ENCODE measurements around the gene CHIC1. TPM values are rescaled to one million over a fixed set of nuclear protein-coding genes. Genes with fewer than 3 reads are reported as not detected.
"Not testable (repeated sequence)": the region's sequence is repeated elsewhere in the genome, so short reads cannot be mapped to it uniquely, and the experiment has no call there.

CHIC1 gene
- total RNA-seq, 5 donors from 2014 or later (not counting 1 experiment from before 2014, with no cell fraction given), result 9.7 to 14.9 (median 12.7) TPM

DNA sequence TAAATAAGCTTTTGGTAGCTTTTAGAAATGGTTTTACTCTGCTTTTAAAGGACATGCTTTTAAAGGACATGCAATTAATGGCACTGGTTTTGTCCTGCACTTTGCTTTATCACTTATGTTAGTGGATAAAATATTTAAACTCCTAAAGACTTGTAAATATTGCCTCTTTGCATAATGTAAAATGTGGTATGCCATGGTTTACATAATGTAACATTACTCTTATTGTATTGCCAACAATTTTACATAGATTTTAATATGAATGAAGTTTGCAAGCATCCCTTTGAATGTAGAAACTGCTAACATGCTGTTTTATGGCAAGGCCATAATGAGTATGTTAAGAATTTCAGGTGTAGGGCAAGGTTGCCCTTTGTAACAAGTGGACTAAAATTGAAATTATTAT lies 118.4 kb downstream of the CHIC1 start:
- no peaks in the 10 kb centered on the region for H3K9me3 ChIP-seq
- peaks cover 0 to 2% of the 10 kb centered on the region in 2 donors for H3K36me3 ChIP-seq (ENCODE audit: control insufficient read depth in 2 of 2, extremely low read depth in 1 of 2, insufficient read depth in 1 of 2, low read length in 1 of 2)
- ATAC-seq (replicated peaks in 1 of 4) (no peak), DNase-seq (no peak)
- no peaks in the 10 kb centered on the region for H3K4me1 ChIP-seq (ENCODE audit: control insufficient read depth in 1 of 2, extremely low read depth in 1 of 2, insufficient read depth in 2 of 2, low read length in 2 of 2)
- no peak overlapping the region for H3K27ac ChIP-seq (ENCODE audit: low read length)
- H3K4me3 ChIP-seq (ENCODE audit: control insufficient read depth in 1 of 2, extremely low read depth in 1 of 2, low read length in 1 of 2), result no peak overlapping the region
- ChIA-PET CTCF (no interaction called here), POLR2A (no interaction called here)
- Mint-ChIP-seq H3K36me3 (peaks cover 31% of the 10 kb centered on the region), H3K4me3 (no peak overlapping the region), H3K27me3 (peaks cover 0 to 11% of the 10 kb centered on the region in 2 donors), H3K9me3 (peaks cover 0 to 3% (median 0%) of the 10 kb centered on the region in 3 donors), H3K4me1 (no peaks in the 10 kb centered on the region), H3K27ac (no peak overlapping the region)
- no peaks in the 10 kb centered on the region for H3K27me3 ChIP-seq (replicated peaks in 1 of 2; ENCODE audit: control insufficient read depth in 2 of 2, extremely low read depth in 1 of 2, insufficient read depth in 2 of 2, low read length in 1 of 2)

- H3K4me3 Mint-ChIP-seq, result no peak overlapping the region
- ChIA-PET CTCF (no interaction called here), POLR2A (no interaction called here)
- H3K27me3 Mint-ChIP-seq, result peaks cover 0 to 11% of the 10 kb centered on the region in 2 donors
- H3K27ac Mint-ChIP-seq, result no peak overlapping the region
- DNase-seq, result no peak
- Histone ChIP-seq H3K9me3 (no peaks in the 10 kb centered on the region), H3K4me1 (ENCODE audit: control insufficient read depth in 1 of 2, extremely low read depth in 1 of 2, insufficient read depth in 2 of 2, low read length in 2 of 2) (no peaks in the 10 kb centered on the region), H3K4me3 (ENCODE audit: control insufficient read depth in 1 of 2, extremely low read depth in 1 of 2, low read length in 1 of 2) (no peak overlapping the region), H3K27me3 (replicated peaks in 1 of 2; ENCODE audit: control insufficient read depth in 2 of 2, extremely low read depth in 1 of 2, insufficient read depth in 2 of 2, low read length in 1 of 2) (no peaks in the 10 kb centered on the region), H3K36me3 (ENCODE audit: control insufficient read depth in 2 of 2, extremely low read depth in 1 of 2, insufficient read depth in 1 of 2, low read length in 1 of 2) (peaks cover 0 to 2% of the 10 kb centered on the region in 2 donors), H3K27ac (ENCODE audit: low read length) (no peak overlapping the region)
- no CpG with 5 or more reads among the region's 3 CpGs for WGBS (ENCODE audit: insufficient coverage)
- no peaks in the 10 kb centered on the region for H3K4me1 Mint-ChIP-seq
- H3K36me3 Mint-ChIP-seq, result peaks cover 47% of the 10 kb centered on the region
- peaks cover 0 to 7% (median 4%) of the 10 kb centered on the region in 3 donors for H3K9me3 Mint-ChIP-seq
- ATAC-seq (replicated peaks in 1 of 4), result no peak
Observed at GRCh38 chrX:73683236-73683859, 120.4 kb downstream of the CHIC1 start.

GRCh38 chrX:73707014-73707413 lies 144.0 kb downstream of the CHIC1 start:
- H3K9me3 ChIP-seq; H3K27me3 Mint-ChIP-seq; POLR2A ChIA-PET; H3K27ac Mint-ChIP-seq; H3K4me1 Mint-ChIP-seq; H3K36me3 ChIP-seq (ENCODE audit: control insufficient read depth in 2 of 2, extremely low read depth in 1 of 2, insufficient read depth in 1 of 2, low read length in 1 of 2); H3K36me3 Mint-ChIP-seq; H3K27me3 ChIP-seq (replicated peaks in 1 of 2; ENCODE audit: control insufficient read depth in 2 of 2, extremely low read depth in 1 of 2, insufficient read depth in 2 of 2, low read length in 1 of 2); H3K4me3 ChIP-seq (ENCODE audit: control insufficient read depth in 1 of 2, extremely low read depth in 1 of 2, low read length in 1 of 2); H3K4me3 Mint-ChIP-seq; CTCF ChIA-PET; H3K27ac ChIP-seq (ENCODE audit: low read length); DNase-seq; H3K4me1 ChIP-seq (ENCODE audit: control insufficient read depth in 1 of 2, extremely low read depth in 1 of 2, insufficient read depth in 2 of 2, low read length in 2 of 2); ATAC-seq (replicated peaks in 1 of 4): not testable (repeated sequence)
- WGBS (ENCODE audit: insufficient coverage), result no CpG with 5 or more reads among the region's 1 CpG
- peaks cover 0 to 31% (median 18%) of the 10 kb centered on the region in 3 donors for H3K9me3 Mint-ChIP-seq

DNA sequence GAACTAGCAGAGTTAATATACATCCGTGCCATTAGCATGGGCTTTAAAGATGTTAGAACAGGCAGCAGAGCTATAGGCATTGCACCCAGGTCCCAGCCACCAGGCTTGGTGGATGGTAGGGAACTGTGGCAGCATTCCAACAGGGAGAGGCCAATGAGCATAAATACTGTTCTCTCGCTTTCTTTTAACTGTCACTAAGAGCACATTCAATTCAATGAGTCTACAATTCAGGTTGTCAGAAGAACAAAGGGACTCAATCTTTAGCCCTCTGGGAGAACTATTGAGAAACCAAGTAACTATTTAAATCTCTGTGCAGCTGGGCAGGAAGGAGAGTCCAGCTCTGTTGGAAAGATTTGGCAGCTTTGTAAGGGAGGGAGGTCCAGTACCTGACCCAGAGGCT lies 165.6 kb downstream of the CHIC1 start:
- DNase-seq, result no peak
- Histone ChIP-seq H3K4me1 (ENCODE audit: control insufficient read depth in 1 of 2, extremely low read depth in 1 of 2, insufficient read depth in 2 of 2, low read length in 2 of 2) (no peaks in the 10 kb centered on the region), H3K27ac (ENCODE audit: low read length) (no peak overlapping the region), H3K27me3 (replicated peaks in 1 of 2; ENCODE audit: control insufficient read depth in 2 of 2, extremely low read depth in 1 of 2, insufficient read depth in 2 of 2, low read length in 1 of 2) (peaks cover 0 to 3% of the 10 kb centered on the region in 2 experiments), H3K9me3 (no peaks in the 10 kb centered on the region), H3K4me3 (ENCODE audit: control insufficient read depth in 1 of 2, extremely low read depth in 1 of 2, low read length in 1 of 2) (no peak overlapping the region), H3K36me3 (ENCODE audit: control insufficient read depth in 2 of 2, extremely low read depth in 1 of 2, insufficient read depth in 1 of 2, low read length in 1 of 2) (no peaks in the 10 kb centered on the region)
- Mint-ChIP-seq H3K4me1 (no peaks in the 10 kb centered on the region), H3K4me3 (no peak overlapping the region), H3K36me3 (no peaks in the 10 kb centered on the region), H3K27me3 (peaks cover 0 to 28% of the 10 kb centered on the region in 2 donors), H3K27ac (no peak overlapping the region), H3K9me3 (peaks cover 0 to 5% (median 0%) of the 10 kb centered on the region in 3 donors)
- WGBS (ENCODE audit: insufficient coverage), result 100% methylated on average over 1 of the region's 2 CpGs
- ATAC-seq (replicated peaks in 1 of 4), result no peak
- POLR2A ChIA-PET, result no interaction called here
- CTCF ChIA-PET, result no interaction called here

Other genes with a start within 250 kb of the CHIC1 start
- not detected for gene CDX4, start 116.1 kb upstream of the CHIC1 start, total RNA-seq

Data from T-cell (primary cell).